Left hindlimb (tissue), 1 donor: Measurements from ENCODE around the gene DRC3.

Source experiments
- DNase-seq: peaks from one replicate; pipeline ENCODE4 v3.0.0-alpha.2; 2018

Gene DRC3

DNA sequence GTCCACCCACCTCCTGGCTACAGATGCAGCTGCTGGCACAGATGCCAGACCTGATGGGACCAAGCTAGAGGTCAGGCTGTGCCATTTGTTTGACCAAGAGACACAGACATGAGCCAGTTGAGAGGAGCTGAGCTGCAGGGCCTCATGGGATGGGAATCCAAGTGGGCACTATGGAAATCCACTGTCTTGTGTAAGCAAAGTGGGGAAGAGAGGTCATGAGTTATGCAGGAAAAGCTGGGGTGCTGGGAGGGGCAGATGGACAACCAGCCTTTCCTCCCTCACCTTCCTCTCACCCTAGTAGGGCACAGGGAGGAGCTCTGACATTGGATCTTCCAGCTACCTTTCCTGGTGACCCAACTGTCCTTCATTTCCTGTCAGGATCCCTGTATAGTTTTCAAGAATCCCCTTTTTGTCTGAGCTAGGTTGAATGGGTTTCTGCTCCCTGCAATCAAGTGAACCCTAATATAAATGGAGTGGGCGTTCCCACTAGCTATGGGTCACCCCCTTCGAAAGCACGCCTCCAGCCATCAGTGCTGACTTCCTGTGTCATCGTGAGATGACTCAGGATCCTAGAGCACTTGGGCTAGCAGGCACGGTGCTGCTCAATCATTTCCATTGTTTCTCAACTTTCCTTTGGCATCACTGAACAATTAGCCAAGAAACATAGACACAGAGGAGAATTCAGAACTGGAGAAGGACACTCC lies 52.7 kb downstream of the DRC3 start:
- DNase-seq = no peak

DNA sequence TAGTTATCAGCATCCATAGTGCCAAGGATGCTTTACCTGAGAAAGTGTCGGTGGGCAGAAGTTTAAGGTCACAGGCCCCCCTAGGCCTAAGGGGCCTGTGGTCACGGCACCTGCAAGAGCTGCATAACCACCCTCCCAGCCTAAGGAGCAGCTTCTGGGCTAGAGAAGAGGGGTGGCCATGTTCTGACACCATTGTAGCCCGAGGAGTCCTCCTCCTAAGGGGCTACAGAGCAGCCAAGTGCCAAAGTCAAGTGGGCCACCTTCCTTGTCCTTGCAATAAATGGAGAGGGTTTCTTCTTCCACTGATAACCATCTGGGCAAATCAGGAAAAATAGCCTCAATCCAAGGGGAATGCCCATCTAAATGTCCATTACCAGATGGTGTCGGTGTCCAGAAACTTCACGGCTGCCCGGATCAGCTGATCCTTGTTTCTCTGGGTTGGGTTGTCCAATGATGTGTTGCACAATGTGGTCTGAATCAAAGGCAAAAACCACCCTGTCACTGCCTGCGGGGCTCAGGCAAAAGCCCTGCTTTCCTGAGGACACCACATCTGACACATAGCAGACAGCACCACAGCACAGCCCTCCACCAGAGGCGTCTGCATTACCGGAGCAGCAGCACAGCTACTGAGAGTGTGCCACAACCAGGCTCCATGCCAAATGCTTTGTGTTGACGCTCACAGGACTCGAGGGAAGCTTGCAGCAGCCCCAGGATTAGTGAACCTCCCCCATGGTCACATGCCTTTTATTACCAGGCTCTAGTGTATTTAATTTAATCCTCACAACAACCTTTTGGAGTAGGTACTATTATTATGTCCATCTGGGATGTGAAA lies 53.5 kb downstream of the DRC3 start:
- no peak for DNase-seq

DNA sequence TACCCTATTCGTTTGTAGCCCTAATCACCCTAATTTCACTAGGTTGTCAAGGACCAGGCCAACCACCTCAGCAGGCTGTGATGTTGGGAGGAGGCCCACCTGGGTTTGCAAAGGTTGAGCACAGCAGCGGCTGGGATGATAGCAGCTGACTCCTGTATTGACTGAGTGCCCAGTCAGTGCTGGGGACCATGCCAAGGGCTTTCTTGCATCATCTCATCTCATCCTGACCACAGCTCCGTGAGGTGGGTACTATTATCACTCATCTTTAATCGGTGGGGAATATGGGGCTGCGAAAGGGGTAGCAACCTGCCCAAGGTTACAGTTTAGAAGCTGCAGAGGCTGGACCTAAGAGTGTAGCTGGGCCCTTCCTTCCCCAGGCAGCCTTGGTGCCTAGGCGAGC lies 54.6 kb downstream of the DRC3 start:
- no peak for DNase-seq

DNA sequence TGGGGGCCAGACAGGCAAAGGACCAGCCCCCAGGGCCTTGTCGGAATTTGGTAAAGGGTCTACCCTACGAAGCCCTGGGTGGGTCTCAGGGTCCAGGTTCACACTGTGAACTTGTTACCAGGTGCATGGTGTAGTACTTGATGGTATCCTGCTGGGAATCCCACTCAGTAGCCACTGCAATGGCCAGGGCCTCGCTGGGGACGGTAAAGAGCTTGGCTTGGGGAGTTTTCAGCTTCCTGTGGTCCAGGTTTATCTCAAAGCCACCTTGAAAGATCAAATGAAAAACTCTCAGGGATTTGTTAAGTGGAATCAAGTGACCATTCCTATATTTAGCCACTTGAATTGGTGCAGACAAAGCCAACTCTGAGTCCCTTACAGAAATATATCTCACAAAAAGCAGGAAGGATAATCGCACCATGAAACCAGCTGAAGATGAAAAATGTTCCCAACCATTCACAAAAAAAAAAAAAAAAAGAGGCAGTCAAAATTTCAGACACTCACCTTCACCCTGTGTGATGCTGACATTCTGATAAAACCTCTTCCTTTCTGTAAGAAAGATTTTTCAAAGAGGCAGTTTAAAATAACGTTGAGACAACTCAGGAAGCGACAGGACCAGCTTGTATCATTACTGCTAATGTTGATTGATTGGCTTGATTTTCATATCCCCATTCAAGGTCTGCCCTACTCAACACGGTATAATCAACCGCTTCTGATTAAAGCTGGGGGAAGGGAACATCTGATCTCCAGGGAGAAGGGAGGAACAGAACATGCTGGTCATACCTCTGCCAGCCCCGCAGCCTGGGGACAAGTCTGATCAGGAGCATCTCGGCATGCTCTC lies 55.7 kb downstream of the DRC3 start:
- peak; percentile 7 for DNase-seq

DNA sequence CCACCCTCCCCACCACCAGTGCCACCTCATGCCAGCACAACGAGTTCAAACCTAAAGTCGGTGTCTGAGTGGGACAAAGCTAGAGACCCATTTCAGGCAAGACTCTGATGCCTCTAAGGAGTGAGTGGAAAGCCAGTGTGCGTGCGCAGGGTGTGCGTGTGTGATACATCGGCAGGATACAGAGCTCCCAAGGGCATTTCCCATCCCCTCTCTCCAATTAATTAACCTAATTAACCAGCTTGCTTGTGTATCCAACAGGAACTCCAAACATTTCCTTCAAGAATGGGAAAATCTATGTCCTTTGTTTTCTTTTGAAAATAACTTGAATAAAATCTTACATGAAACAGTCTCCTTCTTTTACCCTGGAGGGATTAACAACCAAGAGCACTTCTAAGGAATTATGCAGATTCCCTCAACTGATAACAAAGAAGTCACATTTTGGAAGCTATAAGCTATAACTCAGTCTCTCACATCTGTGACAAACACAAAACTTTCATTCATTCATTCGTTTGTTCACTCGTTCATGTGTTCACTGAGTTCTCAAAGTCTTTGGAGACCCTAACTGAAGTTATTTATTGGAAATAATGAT lies 56.4 kb downstream of the DRC3 start:
- peak; percentile 14 for DNase-seq

DNA sequence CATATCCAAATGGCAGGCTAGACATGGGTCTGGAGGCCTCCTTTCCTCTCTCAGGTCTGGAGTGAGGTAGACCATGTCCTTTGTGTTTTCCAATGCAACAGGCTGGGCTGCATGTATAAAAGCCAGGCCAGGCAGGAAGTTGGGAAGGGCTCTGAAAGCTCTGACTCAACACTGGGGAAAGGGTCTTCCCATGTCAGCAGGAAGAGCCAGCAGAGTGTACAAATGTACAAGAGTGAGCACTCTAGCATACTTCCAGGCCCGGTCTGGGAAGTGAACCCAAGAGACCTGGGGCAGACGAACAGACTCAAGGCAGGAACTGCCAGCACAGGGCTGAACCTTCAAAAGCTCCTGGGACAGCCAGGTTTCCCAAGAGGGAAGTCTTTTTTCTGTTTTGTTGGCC lies 59.3 kb downstream of the DRC3 start:
- DNase-seq = peak; percentile 36

DNA sequence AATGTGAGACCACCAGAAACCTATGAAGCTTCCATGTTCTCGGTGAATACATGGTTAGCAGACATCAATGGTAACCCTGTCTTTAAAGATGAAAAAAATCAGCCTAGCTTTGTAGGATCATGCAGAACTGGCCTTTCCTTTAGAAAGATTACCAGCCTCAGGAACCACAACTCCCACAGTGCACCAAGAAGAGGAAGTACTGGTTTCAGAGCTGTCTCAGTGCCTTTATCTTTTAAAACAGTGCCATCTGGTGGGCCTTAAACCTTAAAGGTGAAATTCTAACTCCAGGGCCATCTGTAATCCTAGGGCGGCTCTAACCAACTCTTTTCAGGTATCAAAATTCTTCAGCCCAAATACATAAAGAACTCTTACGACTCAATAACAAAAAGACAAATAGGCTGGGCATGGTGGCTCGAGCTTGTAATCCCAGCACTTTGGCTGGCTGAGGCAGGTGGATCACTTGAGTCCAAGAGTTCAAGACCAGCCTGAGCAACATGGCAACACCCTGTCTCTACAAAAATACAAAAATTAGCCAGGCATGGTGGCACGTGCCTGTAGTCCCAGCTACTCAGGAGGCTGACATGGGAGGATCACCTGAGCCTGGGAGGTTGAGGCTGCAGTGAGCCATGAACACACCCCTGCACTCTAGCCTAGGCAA lies 60.9 kb downstream of the DRC3 start:
- peak; percentile 52 for DNase-seq

DNA sequence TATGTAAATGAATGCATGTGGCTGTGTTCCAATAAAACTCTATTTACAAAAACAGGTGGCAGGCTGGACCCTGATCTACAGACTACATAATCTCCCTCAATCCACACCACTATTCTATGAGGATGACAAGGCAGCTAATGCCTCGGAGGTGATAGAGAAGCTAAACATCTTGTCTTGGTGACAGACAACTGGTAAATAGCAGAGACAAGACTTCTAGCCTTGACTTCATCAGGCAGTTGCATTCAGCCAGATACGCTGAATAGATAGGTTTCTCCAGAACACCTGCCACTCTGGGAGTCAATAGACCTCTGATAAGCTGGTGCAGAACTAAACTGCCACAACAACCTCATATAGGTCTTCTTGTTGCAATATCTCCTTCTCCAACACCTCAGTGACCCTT lies 63.0 kb downstream of the DRC3 start:
- DNase-seq = no peak

DNA sequence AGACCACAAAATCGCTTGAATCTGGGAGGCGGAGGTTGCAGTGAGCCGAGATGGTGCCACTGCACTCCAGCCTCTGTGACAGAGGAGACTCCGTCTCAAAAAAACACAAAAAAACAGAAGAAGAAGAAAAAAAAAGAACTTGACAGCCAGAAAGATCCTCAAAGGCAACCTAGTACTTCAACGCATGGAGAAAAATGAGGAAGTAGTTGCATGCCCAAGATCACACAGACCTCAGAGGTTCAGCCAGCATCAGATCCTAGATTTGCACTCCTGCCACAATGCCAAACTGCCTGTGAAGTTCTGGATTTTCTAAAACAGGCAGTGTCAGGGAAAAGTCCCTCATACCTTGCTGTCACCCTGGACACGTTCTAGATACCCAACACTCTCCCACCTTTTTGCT lies 64.8 kb downstream of the DRC3 start:
- DNase-seq = no peak

DNA sequence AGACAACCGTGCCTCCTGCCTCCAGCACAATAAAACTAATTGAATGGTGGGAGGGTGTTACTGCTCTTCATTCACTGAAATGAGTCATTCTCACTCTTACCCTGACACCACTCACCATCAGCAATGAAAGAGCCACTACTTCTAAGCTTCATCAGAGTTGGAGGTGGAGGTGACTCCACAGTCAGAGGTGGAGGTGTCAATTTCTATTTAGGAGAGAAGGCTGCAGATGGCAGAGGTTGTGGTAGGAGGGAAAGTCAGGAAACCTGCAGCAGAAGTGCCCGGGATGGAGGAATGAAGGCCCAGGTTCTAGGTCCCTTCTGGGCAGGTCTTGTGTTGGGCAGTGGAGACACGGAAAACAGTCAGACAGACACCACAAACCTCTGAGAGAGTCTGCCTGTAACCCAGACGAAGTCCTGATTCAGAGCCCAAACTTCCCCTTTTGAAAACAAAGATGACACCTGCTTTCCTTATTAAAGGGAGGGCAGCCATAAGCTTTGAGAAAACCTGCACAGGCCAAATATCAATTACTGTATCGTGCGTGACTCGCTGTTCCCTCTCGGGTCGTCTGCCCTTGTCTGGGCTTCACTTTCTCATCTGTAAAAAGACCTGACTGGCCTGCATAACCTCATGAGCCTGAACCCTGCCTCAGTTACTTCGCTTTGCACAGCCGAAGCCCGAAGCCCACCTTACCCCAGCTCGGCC lies 65.6 kb downstream of the DRC3 start:
- no peak for DNase-seq

DNA sequence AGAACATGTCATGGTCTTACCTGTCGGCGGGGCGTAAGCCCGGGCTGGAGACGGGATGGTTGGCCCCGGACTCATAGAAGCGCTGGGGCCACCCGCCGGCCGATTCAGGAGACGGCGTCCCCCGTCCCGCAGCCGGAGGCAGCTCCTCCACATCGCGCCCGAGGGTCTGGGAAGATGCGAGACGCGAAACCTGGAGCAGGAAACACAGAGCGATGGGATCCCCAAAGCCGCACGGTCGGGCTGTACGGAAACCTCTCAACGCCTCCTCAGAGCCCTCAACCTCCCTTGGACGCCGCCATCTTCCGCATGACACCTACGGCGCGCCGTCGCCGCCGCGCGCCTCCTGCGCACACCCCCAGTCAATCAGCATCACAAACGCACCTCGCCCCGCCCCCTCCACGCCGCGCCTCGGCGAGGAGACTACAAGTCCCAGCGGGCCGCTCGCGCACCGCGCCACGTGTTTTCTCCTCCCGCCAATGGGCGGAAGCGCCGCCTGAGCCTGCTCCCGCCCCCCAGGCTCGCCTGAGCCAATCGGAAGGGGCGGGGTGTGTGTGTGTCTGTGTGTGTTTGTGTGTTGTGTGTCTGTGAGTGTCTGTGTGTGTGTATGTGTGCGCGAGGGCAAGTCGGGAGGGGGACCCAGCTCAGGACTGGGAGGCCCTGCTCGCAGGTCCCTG lies 66.3 kb downstream of the DRC3 start, which contains the start of the genes ATPAF2 and GID4:
ATPAF2 (minus strand) TSS at position 308 of the 674 bp plus-strand sequence; CDS start at position 153, 155 bp downstream.
GID4 (plus strand) TSS at position 548 of the 674 bp plus-strand sequence; CDS start at position 605, 57 bp downstream.
- DNase-seq = peak; percentile 100

DNA sequence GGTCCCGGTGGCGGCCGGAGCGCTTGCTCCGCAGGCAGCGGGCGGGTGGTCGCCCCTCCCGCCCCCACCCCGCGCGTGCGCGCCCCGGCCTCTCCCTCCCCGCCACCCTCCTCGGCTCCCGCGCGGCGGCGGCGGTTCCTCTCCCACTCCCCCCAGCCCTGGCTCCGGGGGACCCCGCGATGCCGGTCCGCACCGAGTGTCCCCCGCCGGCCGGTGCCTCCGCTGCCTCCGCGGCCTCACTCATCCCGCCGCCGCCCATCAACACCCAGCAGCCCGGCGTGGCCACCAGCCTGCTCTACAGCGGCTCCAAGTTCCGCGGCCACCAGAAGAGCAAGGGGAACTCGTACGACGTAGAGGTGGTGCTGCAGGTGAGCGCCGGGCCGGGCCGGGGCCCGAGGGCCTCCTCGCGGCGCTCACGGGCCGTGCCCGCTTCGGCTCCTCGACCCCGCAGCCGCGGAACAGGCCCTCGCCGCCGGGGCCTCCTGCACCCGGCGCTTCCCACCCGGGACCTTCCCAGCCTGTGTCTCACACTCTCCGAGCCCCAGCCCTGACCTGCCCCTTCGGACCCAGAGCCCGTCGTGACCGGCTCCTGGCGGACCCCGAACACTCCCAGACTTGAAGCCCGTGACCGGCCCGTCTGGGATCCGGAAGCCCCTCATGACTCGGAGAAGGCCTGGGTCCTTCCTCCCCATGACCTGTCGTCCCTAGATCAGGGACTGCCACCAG lies 67.0 kb downstream of the DRC3 start:
- no peak for DNase-seq

DNA sequence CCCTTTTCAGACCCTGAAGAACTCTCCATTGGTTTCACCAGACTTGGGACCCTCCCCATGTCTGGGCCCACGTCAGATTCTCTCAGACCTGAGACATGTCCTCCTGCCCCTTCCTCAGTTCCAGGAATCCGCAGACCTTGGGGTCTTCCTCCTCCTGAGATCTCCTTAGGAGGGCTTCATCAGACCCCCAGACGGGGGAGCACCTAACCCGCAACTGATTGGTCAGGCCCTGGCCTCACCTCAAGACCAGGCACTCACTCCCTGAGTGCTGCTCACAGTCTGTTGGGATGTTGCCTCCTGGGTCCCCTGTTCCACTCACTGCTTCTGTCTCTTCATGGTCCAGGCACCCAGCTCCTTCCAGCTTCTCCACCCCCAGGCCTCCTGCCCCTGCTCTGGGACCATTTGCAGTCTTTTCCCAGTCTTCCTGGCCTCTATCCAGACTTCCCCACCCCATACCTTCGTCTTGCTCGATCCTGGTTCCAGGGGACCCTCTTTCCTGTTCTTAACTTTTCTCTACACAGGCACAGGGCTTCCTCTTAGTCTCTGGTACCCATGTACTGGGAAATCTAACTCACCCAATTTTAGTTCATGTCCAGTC lies 67.7 kb downstream of the DRC3 start:
- no peak for DNase-seq

DNA sequence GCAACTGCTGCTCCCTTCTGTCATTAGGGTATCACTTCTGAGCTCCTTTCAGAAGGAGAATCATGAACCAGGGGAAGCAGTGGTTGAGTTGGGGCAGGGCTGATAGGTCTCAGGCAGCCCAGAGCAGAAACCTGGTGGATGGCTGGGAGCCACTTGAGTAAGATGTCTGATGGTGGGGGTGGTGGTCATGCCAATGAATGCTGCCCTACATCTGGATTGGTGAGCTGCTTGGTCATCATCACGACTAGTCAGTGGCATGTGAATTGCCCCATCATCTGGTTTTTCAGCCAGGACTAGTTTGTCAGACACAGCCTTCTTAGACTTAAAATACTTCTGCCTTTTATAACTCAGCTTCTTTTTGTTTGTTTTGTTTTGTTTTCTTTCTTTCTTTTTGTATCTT lies 69.1 kb downstream of the DRC3 start:
- no peak for DNase-seq

DNA sequence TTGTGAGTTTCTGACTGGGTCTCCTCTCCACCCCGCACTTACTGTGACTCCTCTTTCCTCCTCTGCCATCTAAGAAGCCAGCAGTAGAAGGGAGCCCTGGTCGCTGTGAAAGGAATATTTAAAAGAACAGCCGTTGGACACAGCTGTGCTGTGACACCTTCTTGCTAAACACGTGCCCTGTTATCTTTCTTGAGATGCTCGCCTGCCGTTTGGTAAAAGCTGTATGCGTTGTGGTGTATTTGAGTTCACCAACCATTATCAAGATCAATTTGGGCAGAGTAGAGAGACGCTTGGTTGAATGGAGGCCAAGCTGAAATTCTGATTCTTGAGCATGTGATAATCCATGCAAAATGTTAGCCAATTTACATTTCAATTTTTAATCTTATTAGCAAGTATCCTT lies 70.3 kb downstream of the DRC3 start:
- no peak for DNase-seq

DNA sequence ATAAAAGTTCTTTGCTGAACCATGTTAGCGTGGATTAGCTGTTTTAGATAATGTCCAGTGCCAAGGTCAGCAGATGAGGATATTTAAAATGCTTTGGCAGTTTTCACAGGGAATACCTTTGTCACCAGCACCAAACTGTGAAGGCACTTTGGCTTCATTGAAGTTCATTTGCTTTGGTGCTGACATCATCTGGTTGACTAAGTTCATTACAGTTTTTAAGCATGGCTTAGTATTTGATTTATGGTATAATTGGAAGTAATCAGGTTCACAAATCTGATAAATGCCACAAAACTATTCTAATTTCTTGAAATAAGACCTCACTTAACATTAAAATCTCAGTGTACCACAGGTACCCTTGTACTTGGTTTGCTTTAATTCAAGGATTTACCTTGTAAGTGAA lies 70.8 kb downstream of the DRC3 start:
- no peak for DNase-seq

DNA sequence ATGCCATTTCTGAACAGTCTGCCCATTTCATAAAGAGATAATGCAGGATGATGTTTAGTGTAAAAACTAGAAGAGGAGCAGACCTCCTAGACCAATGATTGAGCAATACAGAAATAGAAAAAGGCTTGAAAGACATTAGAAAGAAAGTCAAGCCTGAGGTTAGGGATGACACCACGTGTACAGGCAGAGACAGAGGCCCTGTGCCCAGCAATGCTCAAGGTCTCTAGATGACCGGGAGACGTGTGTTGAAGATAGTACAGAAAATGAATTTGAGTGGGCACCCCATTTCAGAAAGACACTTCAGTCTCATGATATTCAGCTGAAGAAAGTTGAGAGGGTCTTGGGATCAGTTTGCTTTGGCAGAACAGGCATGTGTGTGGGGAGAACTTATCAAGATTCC lies 71.9 kb downstream of the DRC3 start:
- no peak for DNase-seq

DNA sequence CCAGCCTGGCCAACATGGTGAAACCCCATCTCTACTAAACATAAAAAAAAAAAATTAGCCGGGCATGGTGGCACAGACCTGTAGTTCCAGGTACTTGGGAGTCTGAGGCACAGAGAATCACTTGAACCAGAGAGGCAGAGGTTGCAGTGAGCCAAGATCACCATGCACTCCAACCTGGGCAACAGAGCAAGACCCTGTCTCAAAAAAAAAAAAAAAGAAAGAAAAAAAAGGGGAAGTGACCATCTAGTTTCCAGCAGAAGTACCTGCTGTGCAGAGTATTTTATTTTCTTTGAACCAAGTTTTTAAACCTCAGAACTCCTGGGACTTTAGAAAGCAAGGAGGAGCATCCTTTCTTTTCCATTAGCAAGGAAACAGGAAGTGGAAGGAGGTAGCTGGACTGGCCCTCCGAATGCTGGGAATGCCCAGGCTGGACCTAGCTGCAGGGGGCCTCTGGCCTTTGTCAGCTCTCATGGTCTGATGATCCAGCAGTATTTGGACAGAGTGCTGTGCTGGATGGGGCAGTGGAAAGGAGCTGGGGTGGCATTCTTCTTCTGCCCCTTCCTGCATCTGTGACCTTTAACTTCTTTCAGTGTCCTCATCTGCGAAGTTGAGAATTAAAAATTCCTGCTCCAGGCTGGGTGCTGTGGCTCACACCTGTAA lies 73.2 kb downstream of the DRC3 start:
- no peak for DNase-seq

DNA sequence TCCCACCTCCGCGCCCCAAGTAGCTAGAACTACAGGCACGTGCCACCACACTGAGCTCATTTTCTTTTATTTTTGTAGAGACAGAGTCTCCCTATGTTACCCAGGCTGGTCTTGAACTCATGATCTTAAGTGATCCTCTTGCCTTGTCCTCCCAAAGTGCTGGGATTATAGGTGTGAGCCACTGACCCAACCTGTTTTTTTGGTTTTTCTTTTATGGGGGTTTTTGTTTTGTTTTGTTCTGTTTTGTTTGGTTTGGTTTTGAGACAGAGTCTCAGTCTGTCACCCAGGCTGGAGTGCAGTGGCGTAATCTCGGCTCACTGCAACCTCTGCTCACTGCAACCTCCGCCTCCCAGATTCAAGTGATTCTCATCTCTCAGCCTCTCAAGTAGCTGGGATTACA lies 82.9 kb downstream of the DRC3 start:
- DNase-seq = no peak
